Fibroblast of lung (primary cell): ENCODE data around the gene KIAA1217. TPM values are rescaled to one million over a fixed set of nuclear protein-coding genes. Genes with fewer than 3 reads are reported as not detected.
"Not testable (repeated sequence)": the region's sequence is repeated elsewhere in the genome, so short reads cannot be mapped to it uniquely, and the experiment has no call there.

ENCODE experiments used
- DNase-seq, 2 donors: peaks; one replicate each; pipeline versions ENCODE4 v3.0.0 to v3.0.0-alpha.2; 2010; ENCODE audit warnings: low read depth in 2 of 2
- H2AFZ ChIP-seq: 2 replicates; pipeline ENCODE4 v1.5.1; 2012; ENCODE audit warnings: low read length, control low read depth, inconsistent platforms
- H3K27ac ChIP-seq: 2 replicates; pipeline ENCODE4 v1.5.1; 2011; ENCODE audit warnings: low read length, control low read depth; ENCODE audit not compliant: insufficient read depth
- H3K27me3 ChIP-seq: 2 replicates; pipeline ENCODE4 v1.5.1; 2011; ENCODE audit warnings: mild to moderate bottlenecking, low read length; ENCODE audit not compliant: control insufficient read depth, insufficient read depth
- H3K36me3 ChIP-seq: 2 replicates; pipeline ENCODE4 v1.5.1; 2011; ENCODE audit warnings: low read length; ENCODE audit not compliant: control insufficient read depth, insufficient read depth
- H3K4me1 ChIP-seq: 2 replicates; pipeline ENCODE4 v1.5.1; 2011; ENCODE audit warnings: low read length; ENCODE audit not compliant: control insufficient read depth, insufficient read depth; ENCODE audit errors: extremely low read depth
- H3K4me2 ChIP-seq: 2 replicates; pipeline ENCODE4 v1.5.1; 2011; ENCODE audit warnings: low read length, control low read depth; ENCODE audit not compliant: insufficient read depth; ENCODE audit errors: extremely low read depth
- H3K4me3 ChIP-seq, 4 experiments: fragments of 200-600 bp in 1 of 4; sonication (generic) in 1 of 4; replicated peaks in 1 of 4; 2 replicates each; pipeline ENCODE4 v1.5.1; 2011 to 2016; ENCODE audit warnings: low read length in 4 of 4, low read depth in 3 of 4, mild to moderate bottlenecking in 3 of 4, control low read depth in 2 of 4, inconsistent platforms in 1 of 4, mixed read lengths in 1 of 4; ENCODE audit not compliant: insufficient read depth in 1 of 4; ENCODE audit errors: control extremely low read depth in 1 of 4
- H3K79me2 ChIP-seq: 2 replicates; pipeline ENCODE4 v1.5.1; 2012; ENCODE audit warnings: mild to moderate bottlenecking, low read length, inconsistent platforms; ENCODE audit not compliant: control insufficient read depth, insufficient read depth
- H3K9ac ChIP-seq: 2 replicates; pipeline ENCODE4 v1.5.1; 2011; ENCODE audit warnings: mild to moderate bottlenecking, low read length, control low read depth; ENCODE audit not compliant: insufficient read depth
- H3K9me3 ChIP-seq: 2 replicates; pipeline ENCODE4 v1.5.1; 2012; ENCODE audit warnings: low read depth, low read length; ENCODE audit not compliant: control insufficient read depth, insufficient read depth
- H4K20me1 ChIP-seq: 2 replicates; pipeline ENCODE4 v1.5.1; 2011; ENCODE audit warnings: low read length; ENCODE audit not compliant: control insufficient read depth, insufficient read depth; ENCODE audit errors: extremely low read depth
- EZH2 ChIP-seq: IDR thresholded peaks from 2 replicates; pipeline ENCODE4 v1.5.1; 2012; ENCODE audit warnings: low read length, control low read depth, mild to moderate bottlenecking; ENCODE audit errors: missing control alignments
- polyA plus RNA-seq, 2 donors: library from polyadenylated mRNA; depleted of rRNA in 1 of 2; stranded (reverse) in 1 of 2; unstranded in 1 of 2; fragments of >200 nt; gene quantifications; 2 replicates each; pipeline ENCODE4 v1.2.1, GENCODE V29; 2011 to 2012; ENCODE audit warnings: missing spikeins in 1 of 2
- total RNA-seq: library from RNA; depleted of rRNA; stranded (reverse); fragments of >200 nt; gene quantifications from 2 replicates; pipeline ENCODE4 v1.2.1, GENCODE V29; 2014
- TF ChIP-seq, protein P1 (sequence below), 2 donors: IDR thresholded peaks in 1 of 2; conservative IDR thresholded peaks in 1 of 2; 1 replicate in 1 of 2; 2 replicates in 1 of 2; pipeline ENCODE4 v1.5.1; 2011 to 2012; ENCODE audit warnings: low read length in 2 of 2, control low read depth in 1 of 2, inconsistent platforms in 1 of 2, low read depth in 1 of 2, mild to moderate bottlenecking in 1 of 2

Gene KIAA1217
- total and polyA plus RNA-seq, 2 donors (not counting 1 experiment from before 2014, with no cell fraction given), result 0.92 to 1.5 TPM

DNA sequence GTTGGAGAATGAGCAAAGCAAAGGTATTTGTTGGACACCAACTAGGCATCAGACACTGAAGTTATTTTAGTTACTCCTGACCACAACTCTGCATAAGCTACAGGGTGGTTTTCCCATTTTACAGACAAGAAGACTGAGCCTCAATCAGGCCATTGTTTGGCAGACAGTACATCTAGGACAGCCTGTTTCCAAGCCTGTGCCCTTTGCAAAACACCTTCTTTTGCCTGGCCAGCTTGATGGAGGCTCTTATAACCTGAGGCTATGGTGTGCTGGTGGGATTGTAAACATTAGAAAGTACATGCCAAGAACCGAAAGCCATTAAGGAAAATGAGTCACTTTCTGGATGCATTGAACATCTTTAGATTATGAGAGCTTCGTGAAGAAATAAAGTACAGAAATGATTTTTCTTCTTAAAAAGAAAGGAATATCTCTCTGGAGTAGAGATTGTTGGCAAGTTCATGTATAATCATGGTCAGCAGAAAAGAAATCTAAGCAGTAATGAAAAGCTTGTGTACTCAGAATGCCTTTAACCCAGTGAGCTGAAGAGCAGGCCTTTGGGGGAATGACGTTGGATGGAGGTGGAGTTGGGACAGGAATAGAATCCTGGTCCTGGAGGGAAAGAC, 140.6 kb downstream of the KIAA1217 start:
- Histone ChIP-seq H3K36me3 (no peaks in the 10 kb centered on the region), H3K27ac (no peak overlapping the region), H3K79me2 (no peaks in the 10 kb centered on the region), H3K27me3 (no peaks in the 10 kb centered on the region), H3K4me3 (no peak overlapping the region), H3K9ac (no peak overlapping the region), H3K4me1 (no peaks in the 10 kb centered on the region), H4K20me1 (no peaks in the 10 kb centered on the region), H3K4me2 (no peak overlapping the region), H3K9me3 (no peaks in the 10 kb centered on the region), H2AFZ (no peak overlapping the region)
- no peak for TF ChIP-seq EZH2
- TF ChIP-seq, protein P1, sequence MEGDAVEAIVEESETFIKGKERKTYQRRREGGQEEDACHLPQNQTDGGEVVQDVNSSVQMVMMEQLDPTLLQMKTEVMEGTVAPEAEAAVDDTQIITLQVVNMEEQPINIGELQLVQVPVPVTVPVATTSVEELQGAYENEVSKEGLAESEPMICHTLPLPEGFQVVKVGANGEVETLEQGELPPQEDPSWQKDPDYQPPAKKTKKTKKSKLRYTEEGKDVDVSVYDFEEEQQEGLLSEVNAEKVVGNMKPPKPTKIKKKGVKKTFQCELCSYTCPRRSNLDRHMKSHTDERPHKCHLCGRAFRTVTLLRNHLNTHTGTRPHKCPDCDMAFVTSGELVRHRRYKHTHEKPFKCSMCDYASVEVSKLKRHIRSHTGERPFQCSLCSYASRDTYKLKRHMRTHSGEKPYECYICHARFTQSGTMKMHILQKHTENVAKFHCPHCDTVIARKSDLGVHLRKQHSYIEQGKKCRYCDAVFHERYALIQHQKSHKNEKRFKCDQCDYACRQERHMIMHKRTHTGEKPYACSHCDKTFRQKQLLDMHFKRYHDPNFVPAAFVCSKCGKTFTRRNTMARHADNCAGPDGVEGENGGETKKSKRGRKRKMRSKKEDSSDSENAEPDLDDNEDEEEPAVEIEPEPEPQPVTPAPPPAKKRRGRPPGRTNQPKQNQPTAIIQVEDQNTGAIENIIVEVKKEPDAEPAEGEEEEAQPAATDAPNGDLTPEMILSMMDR (conservative IDR thresholded peaks at IDR 0.05 in 1 of 2, IDR thresholded peaks at IDR 0.05 in 1 of 2; ENCODE audit: low read depth in 1 of 2, low read length in 2 of 2), result no peak
- peak; percentile 69 to 77 for DNase-seq

DNA sequence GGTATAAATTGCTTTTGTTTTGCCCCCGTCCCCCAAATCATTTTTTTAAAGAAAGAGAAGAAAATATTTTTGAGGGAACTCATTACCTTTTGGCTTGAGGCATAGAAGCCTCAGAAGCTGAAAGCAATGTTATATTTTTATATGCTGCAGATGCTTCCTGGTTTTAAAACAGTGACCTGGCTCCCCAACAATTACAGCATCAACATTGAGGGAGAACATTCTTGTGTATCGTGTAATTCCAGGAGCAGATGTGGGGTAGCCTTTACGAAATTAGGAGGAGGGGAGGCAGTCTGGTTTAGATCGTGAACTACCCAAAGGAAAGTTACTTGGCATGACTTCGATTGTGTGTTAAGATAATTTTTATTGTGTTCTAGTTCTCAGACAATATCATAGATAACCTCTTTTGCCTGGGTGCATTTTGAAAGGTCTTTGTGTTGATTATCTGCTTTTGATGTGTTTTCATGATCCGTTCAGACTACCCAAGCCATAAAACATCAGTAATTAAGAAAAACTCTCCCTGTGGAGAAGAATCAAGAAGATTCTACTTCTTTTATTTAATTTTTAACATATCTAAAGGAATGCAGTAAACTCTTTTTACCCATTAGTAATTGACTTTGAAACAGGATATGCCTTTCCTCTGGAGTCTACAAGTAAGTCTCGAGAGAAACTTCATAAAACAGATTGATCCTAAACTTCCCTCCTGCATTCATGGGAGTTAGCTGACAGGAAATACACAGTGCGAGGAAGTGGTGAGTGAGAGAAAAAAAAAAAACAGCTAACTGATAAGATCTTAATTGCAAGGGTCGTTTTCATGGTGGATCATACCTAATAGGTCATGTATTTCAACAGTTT, 141.4 kb downstream of the KIAA1217 start:
- H2AFZ ChIP-seq, result no peak overlapping the region
- no peaks in the 10 kb centered on the region for H4K20me1 ChIP-seq
- TF ChIP-seq EZH2, result no peak
- TF ChIP-seq, protein P1 (conservative IDR thresholded peaks at IDR 0.05 in 1 of 2, IDR thresholded peaks at IDR 0.05 in 1 of 2; ENCODE audit: low read depth in 1 of 2, low read length in 2 of 2), result no peak
- H3K27ac ChIP-seq, result no peak overlapping the region
- H3K4me1 ChIP-seq, result no peaks in the 10 kb centered on the region
- no peak overlapping the region for H3K4me2 ChIP-seq
- no peaks in the 10 kb centered on the region for H3K9me3 ChIP-seq
- no peaks in the 10 kb centered on the region for H3K79me2 ChIP-seq
- H3K9ac ChIP-seq, result no peak overlapping the region
- DNase-seq, result peak; percentile 46 to 92
- H3K36me3 ChIP-seq, result no peaks in the 10 kb centered on the region
- H3K4me3 ChIP-seq, result no peak overlapping the region
- H3K27me3 ChIP-seq, result no peaks in the 10 kb centered on the region

DNA sequence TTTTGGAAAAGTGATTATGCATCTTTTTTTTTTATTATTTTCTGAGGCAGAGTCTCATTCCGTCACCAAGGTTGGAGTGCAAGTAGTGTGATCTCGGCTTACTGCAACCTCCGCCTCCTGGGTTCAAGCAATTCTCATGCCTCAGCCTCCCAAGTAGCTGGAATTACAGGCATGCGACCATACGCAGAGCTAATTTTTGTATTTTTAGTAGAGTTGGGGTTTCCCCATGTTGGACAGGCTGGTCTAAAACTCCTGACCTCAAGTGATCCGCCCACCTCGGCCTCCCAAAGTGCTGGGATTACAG, 141.9 kb downstream of the KIAA1217 start:
- H3K4me1 ChIP-seq, H3K36me3 ChIP-seq, H3K4me2 ChIP-seq, H3K4me3 ChIP-seq, H2AFZ ChIP-seq, H3K9ac ChIP-seq, H3K27me3 ChIP-seq, H4K20me1 ChIP-seq, H3K27ac ChIP-seq, H3K9me3 ChIP-seq, H3K79me2 ChIP-seq: not testable (repeated sequence)
- peak in 1 of 2 donors; percentile 51 for DNase-seq
